Measurements from ENCODE around the gene PPP1CA. TPM values are rescaled to one million over a fixed set of nuclear protein-coding genes. Genes with fewer than 3 reads are reported as not detected.

Gene PPP1CA
- total and polyA plus RNA-seq, 2 donors (not counting 1 experiment from before 2014, with no cell fraction given), result 104 to 135 TPM

GRCh38 chr11:67438158-67438902 is 36.7 kb upstream of the PPP1CA start:
- TF ChIP-seq EZH2 (IDR thresholded peaks at IDR 0.05; ENCODE audit: low read length, missing control alignments), result no peak
- no peak for TF ChIP-seq CTCF (conservative IDR thresholded peaks at IDR 0.05 in 1 of 2, IDR thresholded peaks at IDR 0.05 in 1 of 2; ENCODE audit: low read depth in 1 of 2, low read length in 2 of 2)
- Histone ChIP-seq H3K9ac (ENCODE audit: insufficient read depth, low read length) (no peak overlapping the region), H3K4me1 (ENCODE audit: control insufficient read depth, extremely low read depth, insufficient read depth, low read length) (peaks cover 3% of the 10 kb centered on the region), H3K4me3 (replicated peaks in 1 of 4; ENCODE audit: control extremely low read depth in 1 of 4, insufficient read depth in 1 of 4, low read depth in 3 of 4, low read length in 4 of 4) (no peak overlapping the region), H3K36me3 (ENCODE audit: control insufficient read depth, insufficient read depth, low read length) (peaks cover 36% of the 10 kb centered on the region), H3K27me3 (ENCODE audit: control insufficient read depth, insufficient read depth, low read length) (no peaks in the 10 kb centered on the region), H2AFZ (ENCODE audit: low read length) (no peak overlapping the region), H3K9me3 (ENCODE audit: control insufficient read depth, insufficient read depth, low read depth, low read length) (no peaks in the 10 kb centered on the region), H4K20me1 (ENCODE audit: control insufficient read depth, extremely low read depth, insufficient read depth, low read length) (no peaks in the 10 kb centered on the region), H3K27ac (ENCODE audit: insufficient read depth, low read length) (no peak overlapping the region), H3K79me2 (ENCODE audit: control insufficient read depth, insufficient read depth, low read length) (peaks cover 11% of the 10 kb centered on the region), H3K4me2 (ENCODE audit: extremely low read depth, insufficient read depth, low read length) (no peak overlapping the region)
- no peak for DNase-seq (ENCODE audit: low read depth in 2 of 2)

- TF ChIP-seq EZH2 (IDR thresholded peaks at IDR 0.05; ENCODE audit: low read length, missing control alignments), result no peak
- no peak for TF ChIP-seq CTCF (conservative IDR thresholded peaks at IDR 0.05 in 1 of 2, IDR thresholded peaks at IDR 0.05 in 1 of 2; ENCODE audit: low read depth in 1 of 2, low read length in 2 of 2)
- Histone ChIP-seq H3K27ac (ENCODE audit: insufficient read depth, low read length) (no peak overlapping the region), H3K79me2 (ENCODE audit: control insufficient read depth, insufficient read depth, low read length) (peaks cover 11% of the 10 kb centered on the region), H3K9me3 (ENCODE audit: control insufficient read depth, insufficient read depth, low read depth, low read length) (no peaks in the 10 kb centered on the region), H3K4me1 (ENCODE audit: control insufficient read depth, extremely low read depth, insufficient read depth, low read length) (peaks cover 3% of the 10 kb centered on the region), H3K27me3 (ENCODE audit: control insufficient read depth, insufficient read depth, low read length) (no peaks in the 10 kb centered on the region), H3K4me3 (replicated peaks in 1 of 4; ENCODE audit: control extremely low read depth in 1 of 4, insufficient read depth in 1 of 4, low read depth in 3 of 4, low read length in 4 of 4) (no peak overlapping the region), H3K4me2 (ENCODE audit: extremely low read depth, insufficient read depth, low read length) (no peak overlapping the region), H3K9ac (ENCODE audit: insufficient read depth, low read length) (no peak overlapping the region), H3K36me3 (ENCODE audit: control insufficient read depth, insufficient read depth, low read length) (peaks cover 39% of the 10 kb centered on the region), H4K20me1 (ENCODE audit: control insufficient read depth, extremely low read depth, insufficient read depth, low read length) (no peaks in the 10 kb centered on the region), H2AFZ (ENCODE audit: low read length) (no peak overlapping the region)
- no peak for DNase-seq (ENCODE audit: low read depth in 2 of 2)
Measured at GRCh38 chr11:67437809-67438157, 36.1 kb upstream of the PPP1CA start.

GRCh38 chr11:67437082-67437808 is 35.6 kb upstream of the PPP1CA start, which contains the start of gene PTPRCAP:
TSS of gene PTPRCAP (minus strand) at chr11:67437682. CDS start at chr11:67437619, 63 bp downstream.
- Histone ChIP-seq H3K9ac (ENCODE audit: insufficient read depth, low read length) (no peak within 1 kb of the TSS), H2AFZ (ENCODE audit: low read length) (no peak within 1 kb of the TSS), H3K4me1 (ENCODE audit: control insufficient read depth, extremely low read depth, insufficient read depth, low read length) (peaks cover under 1% of the 10 kb centered on the region), H4K20me1 (ENCODE audit: control insufficient read depth, extremely low read depth, insufficient read depth, low read length) (no peaks in the 10 kb centered on the region), H3K27me3 (ENCODE audit: control insufficient read depth, insufficient read depth, low read length) (no peaks in the 10 kb centered on the region), H3K27ac (ENCODE audit: insufficient read depth, low read length) (no peak within 1 kb of the TSS), H3K4me2 (ENCODE audit: extremely low read depth, insufficient read depth, low read length) (no peak within 1 kb of the TSS), H3K4me3 (replicated peaks in 1 of 4; ENCODE audit: control extremely low read depth in 1 of 4, insufficient read depth in 1 of 4, low read depth in 3 of 4, low read length in 4 of 4) (no peak within 1 kb of the TSS), H3K36me3 (ENCODE audit: control insufficient read depth, insufficient read depth, low read length) (peaks cover 42% of the 10 kb centered on the region), H3K9me3 (ENCODE audit: control insufficient read depth, insufficient read depth, low read depth, low read length) (no peaks in the 10 kb centered on the region), H3K79me2 (ENCODE audit: control insufficient read depth, insufficient read depth, low read length) (peaks cover 5% of the 10 kb centered on the region)
- TF ChIP-seq CTCF (conservative IDR thresholded peaks at IDR 0.05 in 1 of 2, IDR thresholded peaks at IDR 0.05 in 1 of 2; ENCODE audit: low read depth in 1 of 2, low read length in 2 of 2), result no peak
- TF ChIP-seq EZH2 (IDR thresholded peaks at IDR 0.05; ENCODE audit: low read length, missing control alignments), result no peak
- no peak for DNase-seq (ENCODE audit: low read depth in 2 of 2)

All from fibroblast of lung (primary cell).